K562 (cell line): Measurements from ENCODE around the gene ADAM15. TPM values are rescaled to one million over a fixed set of nuclear protein-coding genes. Genes with fewer than 3 reads are reported as not detected.

ENCODE experiments used
- CEBPB ChIP-seq: fragments of 450-650 bp; IDR thresholded peaks from 2 replicates; pipeline ENCODE4 v1.6.1; 2016; ENCODE audit warnings: missing genetic modification characterization, missing compliant biosample characterization
- E2F4 ChIP-seq: sonication (generic); formaldehyde crosslinking; IDR thresholded peaks from 2 replicates; pipeline ENCODE4 v1.8.0; 2022; ENCODE audit warnings: mild to moderate bottlenecking, low read depth, missing genetic modification reagents
- HBP1 ChIP-seq: fragments of 450-650 bp; formaldehyde crosslinking; IDR thresholded peaks from 2 replicates; pipeline ENCODE4 v1.4.0; 2022; ENCODE audit warnings: missing genetic modification characterization
- ID3 ChIP-seq, 2 experiments: fragments of 250-450 bp in 1 of 2; fragments of 450-650 bp in 1 of 2; sonication (Bioruptor Pico) in 1 of 2; IDR thresholded peaks; 2 replicates each; pipeline versions ENCODE4 v1.6.1 to v1.8.0; 2016 to 2021; ENCODE audit warnings: mild to moderate bottlenecking in 2 of 2, moderate library complexity in 2 of 2, missing compliant biosample characterization in 1 of 2, missing genetic modification characterization in 1 of 2
- MED1 ChIP-seq: sonication (generic); formaldehyde crosslinking; IDR thresholded peaks from 2 replicates; pipeline ENCODE4 v1.8.1; 2023; ENCODE audit warnings: missing genetic modification reagents, borderline replicate concordance
- MEF2D ChIP-seq: conservative IDR thresholded peaks from 2 replicates; pipeline ENCODE4 v1.6.1; 2016; ENCODE audit warnings: low read depth, missing genetic modification characterization, missing compliant biosample characterization
- MTF1 ChIP-seq: fragments of 250-450 bp; sonication (Bioruptor Pico); IDR thresholded peaks from 2 replicates; pipeline ENCODE4 v1.9.0; 2021; ENCODE audit warnings: moderate library complexity, mild to moderate bottlenecking, inconsistent platforms, borderline replicate concordance
- NFE2 ChIP-seq: IDR thresholded peaks from 2 replicates; pipeline ENCODE4 v1.6.1; 2014; ENCODE audit warnings: antibody characterized with exemption, low read depth
- PHF20 ChIP-seq: fragments of 450-650 bp; IDR thresholded peaks from 2 replicates; pipeline ENCODE4 v1.6.1; 2018; ENCODE audit not compliant: partially characterized antibody
- ZKSCAN3 ChIP-seq: fragments of 250-450 bp; sonication (Bioruptor Pico); IDR thresholded peaks from 2 replicates; pipeline ENCODE4 v1.4.0; 2020
- ZNF280A ChIP-seq: fragments of 450-650 bp; IDR thresholded peaks from 2 replicates; pipeline ENCODE4 v1.6.1; 2018; ENCODE audit warnings: mild to moderate bottlenecking, low read depth; ENCODE audit not compliant: partially characterized antibody
- ZNF407 ChIP-seq: fragments of 450-650 bp; IDR thresholded peaks from 2 replicates; pipeline ENCODE4 v1.6.1; 2016; ENCODE audit warnings: low read depth
- ZNF436 ChIP-seq: fragments of 250-450, 450-650 bp; sonication (Bioruptor Pico); formaldehyde crosslinking; IDR thresholded peaks from 2 replicates; pipeline ENCODE4 v1.7.0; 2020; ENCODE audit warnings: mild to moderate bottlenecking
- polyA plus RNA-seq, 8 experiments: library from polyadenylated mRNA; depleted of rRNA in 4 of 8; stranded (reverse) in 5 of 8; unstranded in 3 of 8; fragments of >200 nt; fragmentation: Nextera tagmentation in 2 of 8; fragmentation: Illumina TruSeq in 1 of 8; extraction: Ambion mirVana in 2 of 8; extraction: Trizol in 1 of 8; gene quantifications; 2 replicates each; pipeline versions ENCODE4 v1.2.1 to v1.2.3, GENCODE V29; 2011 to 2014; ENCODE audit warnings: inconsistent platforms in 1 of 8, missing spikeins in 1 of 8
- total RNA-seq, 7 experiments: library from RNA; depleted of rRNA in 6 of 7; stranded (reverse); fragments of >200 nt in 6 of 7; fragmentation: Illumina TruSeq in 2 of 7; extraction: Trizol in 2 of 7; gene quantifications; 2 replicates each; pipeline versions ENCODE4 v1.2.1 to v1.2.3, GENCODE V29; 2011 to 2021; ENCODE audit warnings: low replicate concordance in 1 of 7

The ADAM15 gene
- total and polyA plus RNA-seq, 9 of the 15 experiments (the other 6 are each of a cell fraction or from before 2014, with no cell fraction given): 0.69 to 72.3 (median 32.8) TPM

- TF ChIP-seq ZNF407: 0 out of 2 replicates have a peak, but pooled peaks have one; percentile 21
- TF ChIP-seq ID3 (CRISPR knock-in tag; IDR thresholded peaks at IDR 0.05): no peak
- no peak for TF ChIP-seq ID3 (tag; IDR thresholded peaks at IDR 0.05)
- no peak for TF ChIP-seq E2F4 (CRISPR knock-in tag)
- TF ChIP-seq ZNF436: no peak
- no peak for TF ChIP-seq CEBPB (tag)
- TF ChIP-seq ZKSCAN3 (CRISPR knock-in tag): no peak
- peak; percentile 34 for TF ChIP-seq PHF20
- no peak for TF ChIP-seq ZNF280A
- TF ChIP-seq MEF2D (tag): no peak
- TF ChIP-seq MED1: no peak
- no peak for TF ChIP-seq NFE2
- no peak for TF ChIP-seq MTF1 (CRISPR knock-in tag)
- 0 out of 2 replicates have a peak, but pooled peaks have one; percentile 28 for TF ChIP-seq HBP1
These were observed 30.6 kb downstream of the ADAM15 start (continued) for GRCh38 chr1:155081472-155082300.
